HG03039 (cell line): Measurements from ENCODE around the gene PLA2G4E.

Experiments used
- ATAC-seq: cut with Tn5 transposase; IDR thresholded peaks from one replicate; pipeline ENCODE4 v1.9.1; 2021; ENCODE audit warnings: mild to moderate bottlenecking, moderate library complexity; ENCODE audit not compliant: unreplicated experiment

Gene PLA2G4E

DNA sequence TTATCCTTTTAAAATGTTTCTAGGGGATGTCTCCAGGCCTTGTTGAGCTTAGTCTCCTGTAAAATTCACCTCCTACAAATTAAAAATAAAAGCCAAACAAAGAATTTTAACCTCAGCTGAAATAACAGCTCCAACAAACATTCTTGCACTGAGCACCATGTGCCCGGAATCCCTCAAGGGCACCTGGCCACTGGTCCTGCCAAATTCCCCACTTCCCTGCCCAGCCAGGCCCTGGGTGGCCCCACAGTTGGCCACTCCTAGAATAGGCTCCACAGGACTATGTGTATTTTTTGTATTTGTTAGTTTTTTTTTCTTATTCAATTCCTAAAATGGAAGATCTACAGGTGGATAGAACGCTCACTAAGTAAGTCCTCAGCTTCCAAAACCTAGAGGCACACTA lies 33.1 kb upstream of the PLA2G4E start:
- ATAC-seq = no peak

DNA sequence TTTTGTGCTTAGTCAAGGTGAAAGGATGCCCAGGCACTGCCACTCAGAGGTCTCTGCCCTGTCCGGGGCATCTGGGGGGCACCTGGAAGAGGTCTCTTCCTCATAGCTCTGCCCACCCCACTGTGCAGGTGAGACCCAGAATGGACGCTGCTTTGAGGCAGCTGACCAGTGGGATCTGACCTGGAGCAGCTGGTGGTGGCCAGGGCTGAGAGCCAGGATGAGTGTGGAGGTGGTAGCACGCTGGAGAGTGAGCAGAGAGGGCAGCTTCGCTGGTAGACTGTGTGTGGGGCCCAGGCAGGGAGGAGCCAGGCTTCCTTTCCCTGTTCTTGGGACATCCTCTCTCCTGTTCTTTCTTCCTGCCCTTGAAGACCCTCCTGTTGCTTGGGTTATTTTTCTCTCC lies 32.2 kb upstream of the PLA2G4E start:
- no peak for ATAC-seq

DNA sequence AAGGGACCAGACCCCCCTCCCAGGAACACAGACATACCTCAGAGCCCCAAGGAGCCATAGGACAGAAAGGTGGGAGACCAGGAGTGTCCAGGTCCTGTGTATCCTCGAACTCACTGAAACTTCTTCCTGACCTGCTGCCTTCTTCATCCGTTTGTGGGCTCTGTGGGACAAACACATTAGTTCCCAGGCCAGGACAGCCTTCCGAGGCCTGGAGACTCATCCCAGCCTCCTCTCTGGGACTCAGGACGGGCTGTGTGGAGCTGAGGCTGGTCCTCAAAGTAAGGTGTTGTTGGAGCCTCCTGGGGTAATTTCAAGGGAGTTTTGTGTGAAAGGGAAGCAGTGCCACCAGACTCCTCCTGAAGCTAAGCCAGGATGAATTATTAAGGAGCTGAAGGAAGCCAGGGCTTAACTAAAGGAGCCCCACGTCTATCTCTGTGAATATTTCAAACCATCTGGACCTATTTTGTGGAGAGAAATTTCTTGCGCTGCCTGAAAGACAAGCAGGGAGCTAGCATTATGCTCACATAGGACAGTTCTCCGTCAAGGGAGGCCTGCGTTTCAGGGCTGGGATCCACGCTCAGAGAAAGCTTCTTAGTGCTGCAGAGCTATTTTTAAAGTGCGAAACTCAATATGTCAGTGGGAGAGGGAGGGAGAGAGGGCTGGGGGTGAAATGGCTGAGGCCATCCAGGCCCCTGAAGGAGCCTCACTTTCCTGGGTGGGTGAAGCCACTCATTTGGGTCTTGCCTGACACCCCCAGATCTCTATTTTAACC lies 29.8 kb upstream of the PLA2G4E start:
- ATAC-seq = no peak

DNA sequence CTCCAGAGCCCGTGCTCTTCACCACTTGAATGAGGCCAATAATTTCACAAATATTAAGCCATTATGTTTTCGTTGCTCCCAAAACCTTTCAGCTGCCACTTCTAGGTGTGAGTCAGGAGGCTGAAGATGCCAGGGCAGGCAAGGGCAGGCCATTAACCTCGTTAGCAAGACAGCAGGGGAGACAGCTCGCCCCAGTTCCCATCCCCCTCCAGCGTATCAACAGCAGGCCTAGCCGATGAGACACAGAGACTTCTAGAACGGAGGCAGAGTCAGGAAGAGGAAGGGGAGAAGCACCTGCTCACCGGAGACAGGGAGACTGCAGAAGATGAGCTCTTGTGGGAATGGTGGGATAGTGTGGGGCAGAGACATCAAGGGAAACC lies 28.0 kb upstream of the PLA2G4E start:
- no peak for ATAC-seq

DNA sequence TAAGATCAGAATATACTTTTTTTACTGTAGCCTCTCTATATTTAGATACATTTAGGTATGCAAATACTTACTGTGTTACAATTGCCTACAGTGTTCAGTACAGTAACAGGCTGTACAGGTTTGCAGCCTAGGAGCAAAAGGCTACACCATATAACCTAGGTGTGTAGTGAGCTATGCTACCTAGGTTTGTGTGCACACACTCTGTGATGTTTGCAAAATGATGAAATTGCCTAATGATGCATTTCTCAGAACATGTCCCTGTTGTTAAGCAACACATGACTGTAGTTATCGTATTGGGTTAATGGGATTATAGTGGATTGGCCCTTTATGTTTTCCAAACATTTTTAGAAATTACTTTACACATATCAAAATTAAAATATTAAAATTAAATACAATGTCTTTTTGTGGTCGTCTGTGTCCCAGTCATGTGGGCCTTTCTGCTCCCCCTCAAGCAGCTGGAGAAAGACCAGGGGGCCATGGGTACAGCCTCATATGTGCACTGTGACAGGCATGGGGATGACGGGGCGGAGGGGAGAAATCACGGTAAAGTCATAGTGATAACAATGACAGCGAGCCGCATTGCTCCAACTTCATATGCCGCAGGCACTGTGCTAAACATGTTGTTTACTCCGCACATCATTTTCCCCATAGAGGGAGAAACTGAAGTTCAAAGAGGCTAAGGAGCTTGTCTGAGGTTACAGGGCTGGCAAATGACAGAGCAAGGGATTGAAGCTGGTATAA lies 27.4 kb upstream of the PLA2G4E start:
- ATAC-seq = no peak

DNA sequence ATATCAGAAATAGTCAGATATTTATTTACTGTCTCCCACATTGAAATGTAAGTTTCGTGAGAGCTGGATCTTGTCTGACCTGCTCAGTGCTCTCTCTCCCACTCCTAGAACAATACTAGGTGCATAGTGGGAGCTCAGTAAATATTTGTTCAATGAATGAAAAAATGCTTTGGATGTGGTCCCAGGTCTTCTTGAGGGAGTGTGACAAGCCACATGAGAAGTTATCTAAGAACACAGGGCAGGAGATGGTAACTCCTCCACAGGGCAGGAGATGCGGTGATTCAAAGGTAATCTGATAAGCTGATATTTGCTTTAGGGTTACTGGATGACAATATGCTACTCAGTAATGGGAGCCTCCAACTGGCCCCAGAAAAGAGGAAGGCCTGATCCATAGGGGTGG lies 25.8 kb upstream of the PLA2G4E start:
- no peak for ATAC-seq

DNA sequence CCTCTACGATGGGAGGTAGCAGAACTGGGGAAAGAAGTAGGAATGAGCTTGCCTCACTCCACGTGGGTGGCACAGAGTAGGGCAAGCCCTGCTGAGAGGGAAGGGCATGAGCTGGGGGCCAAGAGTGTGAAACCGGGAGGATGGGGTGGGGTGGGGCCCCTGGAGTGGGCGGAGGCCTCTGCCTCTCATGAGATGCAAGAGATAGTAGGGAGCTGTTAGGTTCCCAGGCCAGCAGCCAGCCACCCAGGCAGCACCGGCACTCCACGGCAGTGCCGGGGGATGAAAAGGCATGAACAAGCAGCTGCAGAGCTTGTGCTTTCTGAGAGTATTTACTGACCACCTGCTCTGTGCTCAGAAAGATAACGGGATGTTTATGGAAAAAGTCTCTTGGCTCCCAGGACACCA lies 24.4 kb upstream of the PLA2G4E start:
- ATAC-seq = no peak

DNA sequence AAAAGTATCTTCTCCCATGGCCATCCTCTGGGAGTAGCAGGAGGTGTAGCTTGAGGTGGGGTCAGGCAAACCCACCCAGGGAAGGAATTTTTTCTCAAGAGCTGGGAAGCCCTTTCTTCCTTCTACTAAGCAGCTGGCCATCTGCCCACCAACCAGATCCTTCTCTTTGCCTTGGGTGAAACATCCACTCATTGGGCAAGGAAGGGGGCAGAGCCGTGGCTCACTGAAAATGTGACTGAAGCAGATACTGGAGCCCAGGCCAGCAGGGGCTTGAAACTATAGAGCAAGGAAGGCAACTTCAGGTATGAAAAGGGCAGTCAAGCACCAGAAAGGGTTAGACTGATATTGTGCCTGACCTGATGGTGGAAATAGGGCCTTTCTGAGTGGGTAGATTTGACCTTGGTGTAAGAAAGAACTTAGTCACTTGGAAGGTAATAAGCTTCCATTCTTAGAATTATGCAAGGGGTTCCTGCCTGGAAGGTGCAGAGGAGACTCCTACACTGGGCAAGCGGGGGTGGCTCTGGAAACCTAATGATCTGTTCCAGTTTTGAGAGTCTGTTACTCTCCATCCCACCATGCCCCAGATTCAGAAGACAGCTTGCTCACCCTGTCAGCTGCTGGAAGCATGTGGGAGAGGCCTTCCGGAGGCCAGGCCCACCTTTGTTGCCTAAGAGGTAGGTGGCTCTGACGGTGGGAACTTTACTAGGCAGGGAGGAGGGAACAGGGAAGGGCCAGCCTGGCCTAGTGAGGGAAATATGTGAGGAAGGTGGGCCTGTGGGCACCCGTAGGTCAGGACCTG lies 22.0 kb upstream of the PLA2G4E start:
- ATAC-seq = no peak

DNA sequence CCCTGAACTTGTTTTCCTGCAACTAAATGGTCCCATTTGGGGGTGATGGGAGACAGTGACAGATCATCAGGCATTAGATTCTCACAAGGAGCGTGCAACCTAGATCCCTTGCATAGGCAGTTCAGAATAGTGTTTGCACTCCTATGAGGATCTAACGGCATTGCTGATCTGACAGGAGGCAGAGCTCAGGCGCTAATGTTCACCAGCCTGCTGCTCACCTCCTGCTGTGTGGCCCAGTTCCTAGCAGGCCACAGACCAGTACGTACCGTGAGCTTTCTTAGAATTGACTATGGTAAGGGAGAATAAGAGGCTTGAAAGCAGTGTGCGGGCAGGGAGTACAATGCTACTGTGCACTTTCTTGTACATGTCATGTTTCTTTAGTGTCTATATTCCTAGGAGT lies 17.6 kb upstream of the PLA2G4E start:
- no peak for ATAC-seq

DNA sequence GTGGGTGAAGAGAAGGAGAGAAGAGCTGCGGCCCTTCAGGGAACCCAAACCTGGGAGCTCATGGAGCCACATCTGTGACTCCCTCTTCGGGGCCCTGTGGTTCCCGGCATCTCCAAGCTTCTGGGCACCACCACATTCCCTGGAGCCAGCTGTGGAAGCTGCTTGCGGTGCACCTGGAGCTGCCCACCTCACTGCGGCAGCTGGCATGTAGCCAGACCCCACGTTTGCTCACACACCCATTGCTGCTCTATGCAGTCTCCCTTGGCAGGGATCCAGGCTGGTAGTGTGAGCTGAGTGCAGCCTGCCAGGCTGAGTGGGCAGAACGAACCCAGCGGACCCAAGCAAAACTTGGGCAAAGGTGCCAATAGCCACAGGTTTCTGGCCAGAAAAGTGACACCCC lies 16.8 kb upstream of the PLA2G4E start:
- no peak for ATAC-seq

DNA sequence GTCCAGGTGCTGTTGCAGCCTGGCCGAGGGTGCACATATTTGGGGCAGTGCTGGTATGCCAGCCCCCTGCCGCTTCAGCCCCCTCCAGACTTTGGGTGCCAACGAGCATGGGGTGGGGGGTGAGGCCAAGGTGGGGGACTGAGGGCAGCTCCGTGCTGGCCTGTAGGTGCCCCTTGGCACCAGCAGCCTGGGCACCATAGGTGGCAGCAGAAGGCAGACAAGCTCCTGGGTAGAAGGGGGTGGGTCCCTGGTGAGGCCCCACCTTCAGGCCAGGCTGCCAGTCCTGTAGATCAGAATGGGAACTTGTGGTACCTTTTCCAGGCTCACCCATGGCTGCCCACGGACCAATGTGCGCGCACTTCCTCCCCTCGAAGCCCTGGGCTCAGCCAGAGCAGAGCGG lies 16.1 kb upstream of the PLA2G4E start:
- no peak for ATAC-seq

DNA sequence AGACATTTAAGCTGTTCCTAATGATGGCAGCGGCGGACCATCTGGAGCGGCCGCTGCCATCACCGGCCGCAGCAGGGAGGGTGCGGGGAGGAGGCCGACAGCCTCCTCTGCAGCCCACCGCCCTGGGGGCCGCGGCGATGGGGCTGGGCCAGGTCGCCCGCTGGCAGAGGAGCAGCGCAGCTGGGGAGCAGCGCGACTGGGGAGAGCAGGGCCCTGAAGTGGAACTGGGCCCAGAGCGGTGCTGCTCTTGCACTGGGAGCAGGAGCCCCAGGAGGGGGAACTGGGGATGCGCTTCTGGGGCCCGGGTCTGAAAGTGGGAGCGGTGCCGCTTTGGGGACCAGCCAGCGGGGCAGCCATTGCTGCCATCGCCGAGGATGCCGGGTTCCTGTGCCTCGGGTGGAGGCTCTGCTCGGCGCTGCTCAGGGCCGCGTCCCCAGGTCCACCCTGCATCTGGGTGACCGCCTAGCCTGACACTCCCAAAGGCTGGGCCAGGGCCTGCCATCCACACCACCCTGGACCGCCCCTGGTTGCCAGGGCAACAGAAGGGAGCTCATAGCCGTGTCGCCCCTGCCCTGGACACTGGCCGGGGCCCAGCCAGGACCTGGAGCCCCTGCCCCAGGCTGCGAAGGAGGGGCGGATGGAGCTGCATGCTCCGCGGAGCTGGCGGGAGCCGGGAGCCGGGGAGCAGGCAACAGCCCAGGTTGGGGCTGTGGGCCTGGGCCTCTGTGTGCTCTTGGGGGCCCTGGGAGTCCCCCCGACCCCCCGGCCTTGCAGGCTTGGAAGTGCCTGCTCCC lies 15.5 kb upstream of the PLA2G4E start:
- ATAC-seq = no peak

DNA sequence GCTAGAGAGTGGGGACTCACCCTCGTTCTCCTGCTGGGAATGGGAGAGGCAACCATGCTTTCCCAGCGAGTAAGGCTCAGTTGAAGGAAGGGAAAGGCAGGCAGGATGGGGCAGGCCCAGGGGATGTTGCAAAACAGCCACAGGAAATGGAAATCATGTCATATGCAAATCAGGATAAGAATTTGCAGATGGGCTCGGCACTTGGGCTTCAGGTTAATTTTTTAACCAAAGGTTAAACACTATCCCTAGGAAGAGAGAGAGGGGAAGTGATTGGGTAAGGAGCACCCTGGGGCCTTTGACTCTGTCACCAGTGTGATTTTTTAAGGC lies 14.6 kb upstream of the PLA2G4E start:
- no peak for ATAC-seq

DNA sequence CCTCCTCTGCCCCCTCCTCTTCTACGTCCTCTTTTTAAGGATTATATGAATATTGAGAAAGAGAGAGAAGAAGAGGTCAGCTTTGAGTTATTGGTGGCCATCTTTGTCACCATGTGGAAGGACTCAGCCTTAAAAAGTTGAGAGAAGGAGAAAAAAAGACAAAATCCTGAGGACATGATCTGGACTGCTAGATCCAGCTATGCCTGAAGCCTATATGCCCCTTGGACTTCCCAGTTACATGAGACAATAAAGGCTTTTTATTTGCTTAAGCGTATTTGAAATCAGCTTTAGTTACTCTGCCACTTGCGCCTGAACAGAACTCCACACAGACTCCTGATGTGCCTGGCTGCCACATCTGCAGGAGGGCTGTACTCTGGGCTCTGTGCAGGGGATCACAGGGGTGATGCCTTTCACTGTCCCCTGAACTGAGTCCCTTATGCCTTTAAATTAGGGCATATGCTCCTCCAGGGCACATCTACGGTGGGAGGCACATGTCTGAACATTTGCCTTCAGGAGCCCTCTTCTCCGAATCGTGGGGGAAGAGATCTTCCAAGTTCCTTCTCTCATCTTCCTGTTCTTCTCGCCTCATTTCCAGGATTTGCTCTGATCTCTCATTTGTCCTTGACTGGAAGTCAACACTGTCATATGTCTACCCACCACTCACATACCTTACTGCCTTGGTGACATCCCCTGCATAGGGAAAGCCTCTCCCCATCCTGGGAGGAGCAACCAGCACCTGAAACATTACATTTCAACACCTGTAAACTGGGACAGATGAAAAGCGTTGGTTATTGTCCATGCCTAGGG lies 14.0 kb upstream of the PLA2G4E start:
- no peak for ATAC-seq

DNA sequence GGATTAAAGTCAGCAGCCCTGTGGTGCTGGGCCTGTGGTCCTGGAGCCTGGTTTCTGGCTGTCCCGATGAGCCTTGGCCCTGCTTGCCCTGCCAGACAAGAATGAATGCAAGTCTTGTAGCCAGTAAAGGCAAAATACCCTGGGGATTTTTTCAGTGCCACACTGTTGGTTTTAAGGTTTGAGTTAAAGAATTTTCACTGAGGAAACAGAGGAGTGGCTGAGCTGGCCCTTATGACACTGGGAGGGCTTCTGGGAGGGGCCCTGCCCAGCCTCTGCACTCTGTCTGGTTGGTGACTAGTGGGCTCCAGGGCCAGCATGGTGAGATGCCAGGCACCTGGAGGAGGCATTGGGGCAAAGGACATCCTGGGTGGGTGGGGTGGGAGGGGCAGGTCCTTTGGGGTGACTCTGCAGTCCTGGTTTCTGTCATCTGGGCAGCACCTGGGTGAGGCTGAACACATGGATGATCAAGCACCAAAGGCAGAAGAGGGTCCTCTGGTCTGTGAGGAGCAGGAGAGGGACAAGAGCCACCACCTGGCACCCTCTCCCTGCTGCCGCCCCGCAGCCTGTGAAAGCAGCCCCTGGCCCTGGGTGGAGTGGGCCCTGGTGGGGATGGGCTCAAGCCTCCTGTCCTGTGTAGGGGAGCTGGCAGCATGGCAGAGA lies 12.5 kb upstream of the PLA2G4E start:
- ATAC-seq = no peak

DNA sequence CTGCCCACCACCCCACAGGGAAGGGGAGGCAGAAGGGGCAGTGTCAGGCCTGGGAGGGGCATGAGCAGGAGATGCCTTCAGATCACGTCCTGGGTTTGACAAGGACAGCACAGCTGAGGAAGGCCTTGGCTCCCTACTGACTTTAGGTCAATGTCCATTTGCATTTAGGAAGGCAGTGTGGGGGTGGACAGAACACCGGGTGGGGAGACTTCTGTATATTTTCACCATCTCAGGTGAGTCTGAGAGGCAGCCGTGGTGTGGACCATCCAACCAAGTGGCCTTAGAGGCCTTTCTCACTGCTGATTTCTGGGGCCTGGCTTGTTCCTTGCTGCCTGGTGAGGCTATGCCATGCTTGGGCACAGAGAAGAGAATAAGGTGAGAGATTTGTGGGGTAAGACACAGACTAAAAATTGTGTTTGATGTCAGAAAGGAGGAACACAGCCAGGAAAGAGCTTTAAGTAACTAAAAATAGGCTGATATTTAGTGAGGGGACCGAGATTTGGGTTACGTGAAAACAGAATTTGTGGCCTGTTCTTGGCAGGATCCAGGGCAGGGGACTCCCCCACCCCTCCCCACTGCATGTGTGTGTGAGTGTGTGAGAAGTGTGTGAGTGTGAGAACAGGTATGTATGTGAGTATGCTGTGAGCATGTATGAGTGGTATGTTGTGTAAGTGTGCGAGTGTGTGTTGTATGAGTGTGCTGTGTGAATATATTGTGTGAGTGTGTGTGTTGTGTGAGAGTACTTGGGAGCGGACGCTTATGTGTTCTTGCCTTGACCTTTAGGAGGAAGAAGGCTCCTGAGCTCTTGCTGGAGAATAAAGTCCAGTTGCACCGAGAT lies 11.8 kb upstream of the PLA2G4E start:
- ATAC-seq = no peak

DNA sequence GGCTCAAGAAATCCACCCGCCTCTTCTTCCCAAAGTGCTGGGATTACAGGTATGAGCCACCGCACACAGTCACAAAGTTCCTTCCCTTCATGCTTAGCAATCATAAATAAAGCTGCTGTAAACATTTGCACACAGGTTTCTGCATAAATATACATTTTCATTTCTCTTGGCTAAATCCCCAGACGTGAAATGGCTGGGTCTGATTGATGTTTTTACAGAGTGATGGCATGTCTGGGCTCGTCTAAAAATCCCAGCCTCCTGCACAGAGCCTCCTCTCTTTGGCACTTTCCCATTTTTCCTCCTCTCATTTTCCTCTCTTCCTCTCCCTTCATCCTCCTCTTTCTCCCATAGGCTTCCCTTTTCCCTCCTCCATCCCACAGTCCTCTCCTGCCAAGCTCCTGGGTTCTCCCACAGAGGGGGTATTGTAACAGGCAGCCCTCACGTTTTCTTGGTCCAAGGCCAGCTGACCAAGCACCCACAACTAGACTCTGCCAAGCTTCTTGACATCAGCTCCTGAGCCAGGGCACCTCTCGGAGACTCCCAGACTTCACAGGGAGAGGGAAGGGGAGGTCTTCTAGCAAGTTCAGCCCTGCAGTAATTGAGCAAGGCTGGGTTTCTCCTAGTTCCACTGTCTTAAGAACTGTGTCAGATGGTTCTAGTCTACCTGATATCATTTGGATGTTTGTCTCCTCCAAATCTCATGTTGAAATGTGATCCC lies 10.5 kb upstream of the PLA2G4E start:
- ATAC-seq = no peak

DNA sequence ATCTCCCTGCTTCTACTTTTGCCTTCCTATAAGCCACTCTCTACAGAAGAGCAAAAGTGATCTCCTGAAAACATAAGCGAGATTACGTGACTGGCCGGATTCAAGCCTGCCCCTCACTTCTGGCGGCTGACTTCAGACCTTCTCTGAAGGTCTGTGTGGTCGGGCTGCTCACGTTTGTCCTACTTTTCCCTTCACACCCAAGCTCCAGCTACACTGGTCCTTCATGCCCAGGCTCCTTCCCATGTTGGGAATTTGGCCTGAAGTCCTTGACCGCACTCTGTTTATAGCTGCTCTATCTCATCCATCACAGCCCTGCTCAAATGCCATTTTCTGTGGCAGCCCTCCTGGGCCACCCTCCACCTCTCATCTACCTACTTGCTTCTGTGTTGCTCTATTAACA lies 6.7 kb upstream of the PLA2G4E start:
- ATAC-seq = no peak
